K562 (cell line): ENCODE measurements around the gene ATAD3C. TPM values are rescaled to one million over a fixed set of nuclear protein-coding genes. Genes with fewer than 3 reads are reported as not detected.

Experiments
- ARNT ChIP-seq, 2 experiments: fragments of 450-650 bp; IDR thresholded peaks; 2 replicates each; pipeline ENCODE4 v1.6.1; 2016; ENCODE audit warnings: mild to moderate bottlenecking in 1 of 2
- ATF6 ChIP-seq: sonication (generic); formaldehyde crosslinking; IDR thresholded peaks from 2 replicates; pipeline ENCODE4 v1.4.0; 2020; ENCODE audit warnings: mild to moderate bottlenecking, missing genetic modification reagents
- CTCFL ChIP-seq: IDR thresholded peaks from 2 replicates; pipeline ENCODE4 v1.6.1; 2011; ENCODE audit warnings: borderline replicate concordance, low read depth, mild to moderate bottlenecking, moderate library complexity, low read length; ENCODE audit not compliant: insufficient read depth, poor library complexity, severe bottlenecking
- HDAC3 ChIP-seq: fragments of 450-650 bp; IDR thresholded peaks from 2 replicates; pipeline ENCODE4 v1.6.1; 2018; ENCODE audit warnings: borderline replicate concordance, mild to moderate bottlenecking, moderate library complexity; ENCODE audit not compliant: partially characterized antibody
- IRF9 ChIP-seq: fragments of 450-650 bp; IDR thresholded peaks from 2 replicates; pipeline ENCODE4 v1.6.1; 2016; ENCODE audit warnings: missing biosample characterization, missing genetic modification characterization
- KLF10 ChIP-seq: fragments of 250-450 bp; sonication (Bioruptor Pico); IDR thresholded peaks from 2 replicates; pipeline ENCODE4 v1.6.1; 2021; ENCODE audit warnings: matching md5 sums
- MAZ ChIP-seq, 2 experiments: fragments of 450-650 bp in 1 of 2; sonication (generic) in 1 of 2; formaldehyde crosslinking; IDR thresholded peaks in 1 of 2; conservative IDR thresholded peaks in 1 of 2; 2 replicates each; pipeline versions ENCODE4 v1.4.0 to v1.5.0; 2020; ENCODE audit warnings: mild to moderate bottlenecking in 1 of 2, missing genetic modification reagents in 1 of 2
- MEF2D ChIP-seq: conservative IDR thresholded peaks from 2 replicates; pipeline ENCODE4 v1.6.1; 2016; ENCODE audit warnings: low read depth, missing genetic modification characterization, missing compliant biosample characterization
- NONO ChIP-seq, 2 experiments: fragments of 200-400 bp in 1 of 2; fragments of 450-650 bp in 1 of 2; formaldehyde crosslinking in 1 of 2; IDR thresholded peaks; 2 replicates each; pipeline ENCODE4 v1.6.1; 2017; ENCODE audit warnings: low read depth in 2 of 2, mild to moderate bottlenecking in 2 of 2, moderate library complexity in 2 of 2, low read length in 1 of 2
- PBX2 ChIP-seq, 2 experiments: IDR thresholded peaks in 1 of 2; conservative IDR thresholded peaks in 1 of 2; 2 replicates each; pipeline ENCODE4 v1.6.1; 2016; ENCODE audit warnings: low read depth in 2 of 2, mild to moderate bottlenecking in 1 of 2, missing compliant biosample characterization in 1 of 2, missing genetic modification characterization in 1 of 2, moderate library complexity in 1 of 2
- THRAP3 ChIP-seq: fragments of 450-650 bp; IDR thresholded peaks from 2 replicates; pipeline ENCODE4 v1.6.1; 2016; ENCODE audit warnings: mild to moderate bottlenecking, inconsistent platforms, borderline replicate concordance
- TRIM24 ChIP-seq, 2 experiments: fragments of 450-650 bp; IDR thresholded peaks; 2 replicates each; pipeline ENCODE4 v1.6.1; 2016
- ZBTB33 ChIP-seq: sonication (generic); formaldehyde crosslinking; IDR thresholded peaks from 2 replicates; pipeline ENCODE4 v1.8.1; 2023; ENCODE audit warnings: mild to moderate bottlenecking, missing genetic modification reagents
- ZNF24 ChIP-seq: fragments of 450-650 bp; IDR thresholded peaks from 2 replicates; pipeline ENCODE4 v1.6.1; 2016
- ZNF668 ChIP-seq: fragments of 250-450 bp; sonication (Bioruptor Pico); IDR thresholded peaks from 2 replicates; pipeline ENCODE4 v1.8.0; 2022; ENCODE audit warnings: mild to moderate bottlenecking, inconsistent platforms
- polyA plus RNA-seq, 8 experiments: library from polyadenylated mRNA; depleted of rRNA in 4 of 8; stranded (reverse) in 5 of 8; unstranded in 3 of 8; fragments of >200 nt; fragmentation: Nextera tagmentation in 2 of 8; fragmentation: Illumina TruSeq in 1 of 8; extraction: Ambion mirVana in 2 of 8; extraction: Trizol in 1 of 8; gene quantifications; 2 replicates each; pipeline versions ENCODE4 v1.2.1 to v1.2.3, GENCODE V29; 2011 to 2014; ENCODE audit warnings: inconsistent platforms in 1 of 8, missing spikeins in 1 of 8
- total RNA-seq, 7 experiments: library from RNA; depleted of rRNA in 6 of 7; stranded (reverse); fragments of >200 nt in 6 of 7; fragmentation: Illumina TruSeq in 2 of 7; extraction: Trizol in 2 of 7; gene quantifications; 2 replicates each; pipeline versions ENCODE4 v1.2.1 to v1.2.3, GENCODE V29; 2011 to 2021; ENCODE audit warnings: low replicate concordance in 1 of 7

The ATAD3C gene
- total and polyA plus RNA-seq, 9 of the 15 experiments (the other 6 are each of a cell fraction or from before 2014, with no cell fraction given): 0.03 to 0.18 TPM; not detected in 7

- peak; percentile 61 to 64; a peak in 3 of 4 replicates for TF ChIP-seq NONO (IDR thresholded peaks at IDR 0.05; ENCODE audit: low read depth in 2 of 2, low read length in 1 of 2)
- no peak for TF ChIP-seq CTCFL
- no peak for TF ChIP-seq PBX2 (CRISPR knock-in tag; IDR thresholded peaks at IDR 0.05; ENCODE audit: low read depth)
- no peak for TF ChIP-seq PBX2 (tag; conservative IDR thresholded peaks at IDR 0.05; ENCODE audit: low read depth)
- no peak for TF ChIP-seq IRF9 (tag)
- 0 out of 4 replicates have a peak, but pooled peaks of 1 of the 2 experiments have one; percentile 44 for TF ChIP-seq TRIM24 (IDR thresholded peaks at IDR 0.05)
- no peak for TF ChIP-seq MEF2D
- TF ChIP-seq KLF10 (CRISPR knock-in tag): no peak
- TF ChIP-seq ZBTB33: peak; percentile 71
- TF ChIP-seq THRAP3: peak; percentile 78; the same call in 1 of the 2 replicates
- TF ChIP-seq ZNF24: no peak
- no peak for TF ChIP-seq HDAC3
- no peak for TF ChIP-seq ARNT (IDR thresholded peaks at IDR 0.05)
- TF ChIP-seq ATF6 (CRISPR knock-in tag): peak; percentile 77; the same call in 1 of the 2 replicates
- TF ChIP-seq MAZ (CRISPR knock-in tag; conservative IDR thresholded peaks at IDR 0.05 in 1 of 2, IDR thresholded peaks at IDR 0.05 in 1 of 2): peak; percentile 87 to 91
- no peak for TF ChIP-seq ZNF668 (CRISPR knock-in tag)
Measured at GRCh38 chr1:1406821-1407635, 42.5 kb upstream of the ATAD3C start, which contains the start of gene MRPL20 (continued).
